Placental pericyte (primary cell): ENCODE results near the gene LCORL. TPM values are rescaled to one million over a fixed set of nuclear protein-coding genes. Genes with fewer than 3 reads are reported as not detected.

Experiments used
- total RNA-seq: library from RNA; depleted of rRNA; stranded (reverse); fragments of >200 nt; gene quantifications from 2 replicates; pipeline ENCODE4 v1.2.3, GENCODE V29; 2012

LCORL gene
- 14.2 and 18.2 TPM in 2 replicates for total RNA-seq

DNA sequence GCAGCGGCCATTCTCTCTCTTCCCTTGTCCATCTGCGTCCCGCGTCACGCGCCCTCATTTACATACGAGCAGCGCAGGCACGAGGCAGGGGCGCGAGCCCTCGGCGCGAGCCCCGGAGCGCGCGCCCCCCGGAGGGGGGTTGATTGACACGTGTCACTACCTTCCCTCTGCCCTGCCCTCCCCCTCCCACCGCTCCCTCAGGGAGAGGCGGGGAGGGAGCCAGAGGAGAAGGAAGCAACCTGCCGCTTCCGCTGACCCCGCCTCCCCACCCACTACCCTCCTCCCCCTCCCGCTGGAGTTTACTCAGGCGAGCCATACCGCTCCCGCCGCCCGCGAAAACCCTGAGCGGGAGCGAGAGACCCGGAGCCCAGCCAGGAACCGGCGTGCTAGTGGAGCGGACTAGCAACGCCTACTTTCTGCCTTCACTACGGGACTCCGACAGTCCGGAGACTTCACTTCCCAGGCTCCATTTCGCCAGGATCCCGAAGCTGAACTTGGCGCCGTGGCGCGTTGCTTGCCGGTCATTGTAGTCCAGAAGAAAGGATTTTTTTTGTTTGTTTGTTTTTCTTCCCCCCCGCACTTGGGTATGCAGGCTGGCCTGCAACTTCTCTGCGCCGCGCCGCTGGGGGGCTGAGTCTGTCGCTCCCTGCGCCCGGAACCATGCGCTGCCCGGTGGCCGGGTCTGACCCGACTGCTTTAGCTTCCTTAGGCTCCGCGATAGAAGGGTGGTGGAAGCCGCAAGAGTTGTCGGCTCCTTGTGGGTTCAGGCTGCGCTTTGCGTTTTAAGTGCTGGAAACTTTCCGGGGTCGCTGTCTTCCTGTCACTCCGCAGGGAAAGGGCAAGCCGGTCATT lies at the start of gene LCORL:
Gene LCORL (minus strand): TSS at position 36 of the 852 bp plus-strand sequence. CDS start 4 bp downstream, at position 32.

DNA sequence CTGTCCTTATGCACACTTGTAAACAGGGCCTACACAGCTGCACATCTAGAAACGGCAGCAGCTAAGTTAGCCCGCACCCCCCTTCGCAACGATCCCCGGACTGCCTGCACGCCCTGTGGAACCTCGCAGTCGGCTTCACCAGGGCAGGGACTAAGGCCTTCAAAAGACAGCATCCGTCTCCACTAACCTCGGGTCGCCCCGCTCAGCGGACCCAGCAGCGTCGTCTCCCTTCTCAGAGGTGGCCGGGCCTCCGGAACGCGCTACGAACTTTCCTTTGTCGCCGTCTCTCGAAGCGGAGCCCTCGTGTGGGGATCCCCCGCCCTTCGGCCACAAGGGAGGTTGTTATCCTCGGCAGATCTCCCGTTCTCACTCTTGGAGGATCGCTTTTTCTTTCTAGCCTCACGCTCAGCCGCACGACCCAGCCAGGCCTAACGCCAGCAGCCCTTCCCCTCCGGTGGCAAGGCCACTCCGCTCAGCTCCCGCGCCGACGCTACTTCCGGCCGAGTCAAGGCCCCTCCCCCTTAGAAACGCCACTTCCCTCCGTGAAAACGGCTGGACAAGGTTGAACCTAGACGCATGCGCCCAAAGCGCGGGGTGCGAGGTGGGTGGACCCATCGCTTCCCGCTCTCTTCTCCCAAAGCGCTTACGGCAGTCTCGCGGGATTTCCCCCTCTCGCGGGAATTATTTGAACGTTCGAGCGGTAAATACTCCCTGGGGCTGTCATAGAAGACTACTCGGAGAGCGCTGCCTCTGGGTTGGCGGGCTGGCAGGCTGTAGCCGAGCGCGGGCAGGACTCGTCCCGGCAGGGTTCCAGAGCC lies 211.1 kb downstream of the LCORL start, which contains the start of the genes DCAF16 and NCAPG:
Gene DCAF16 (minus strand): TSS at position 498 of the 818 bp plus-strand sequence. CDS start 6,616 bp downstream, outside the sequence.
Gene NCAPG (plus strand): TSS at position 720 of the 818 bp plus-strand sequence. CDS start 99 bp downstream, outside the sequence.

Other genes with a start within 250 kb of the LCORL start
- gene FAM184B, start 240.1 kb downstream of the LCORL start, total RNA-seq: under 0.01 TPM in 1 of 2 replicates, not detected in the other
- 21.9 and 29.2 TPM in 2 replicates for gene DCAF16, start 211.0 kb downstream of the LCORL start, total RNA-seq
- 2.2 and 62.7 TPM in 2 replicates for gene NCAPG, start 210.8 kb downstream of the LCORL start, total RNA-seq